ENCODE measurements around the gene PSG5.
"Not testable (repeated sequence)": the region's sequence is repeated elsewhere in the genome, so short reads cannot be mapped to it uniquely, and the experiment has no call there.

GRCh38 chr19:43205471-43206105, 19.3 kb upstream of the PSG5 start, which contains the start of gene PSG4:
- not testable (repeated sequence) for TF ChIP-seq CTCF (IDR thresholded peaks at IDR 0.05); POLR2AphosphoS5 (IDR thresholded peaks at IDR 0.05; ENCODE audit: insufficient read depth in 1 of 2, low read depth in 1 of 2)
